MM.1S (cell line): Measurements from ENCODE around the gene COQ8A.

Experiments used
- DNase-seq: peaks from one replicate; pipeline ENCODE4 v3.0.0-alpha.2; 2015
- H2AFZ ChIP-seq: fragments of 300-600 bp; sonication (generic); 2 replicates; pipeline ENCODE4 v1.6.0; 2016; ENCODE audit warnings: antibody characterized with exemption, low read length
- H3F3A ChIP-seq: fragments of 300-600 bp; sonication (generic); 2 replicates; pipeline ENCODE4 v1.6.1; 2016; ENCODE audit warnings: mild to moderate bottlenecking, antibody characterized with exemption, low read length, moderate library complexity, mixed read lengths; ENCODE audit not compliant: insufficient read depth
- H3K27ac ChIP-seq: fragments of 300-600 bp; sonication (generic); 2 replicates; pipeline ENCODE4 v1.5.1; 2016; ENCODE audit warnings: mild to moderate bottlenecking, low read length
- H3K27me3 ChIP-seq: fragments of 300-600 bp; sonication (generic); replicated peaks from 2 replicates; pipeline ENCODE4 v1.6.0; 2016; ENCODE audit warnings: low read length; ENCODE audit not compliant: insufficient read depth
- H3K36me3 ChIP-seq: fragments of 300-600 bp; sonication (generic); replicated peaks from 2 replicates; pipeline ENCODE4 v1.6.1; 2016; ENCODE audit warnings: mild to moderate bottlenecking, low read length, mixed read lengths; ENCODE audit not compliant: insufficient read depth
- H3K4me1 ChIP-seq: fragments of 300-600 bp; sonication (generic); 2 replicates; pipeline ENCODE4 v1.6.1; 2016; ENCODE audit warnings: low read length, mixed read lengths
- H3K4me2 ChIP-seq: fragments of 300-600 bp; sonication (generic); 2 replicates; pipeline ENCODE4 v1.6.0; 2016; ENCODE audit warnings: low read depth, low read length
- H3K4me3 ChIP-seq: fragments of 300-600 bp; sonication (generic); 2 replicates; pipeline ENCODE4 v1.5.1; 2016; ENCODE audit warnings: low read length, mixed read lengths
- H3K79me2 ChIP-seq: fragments of 300-600 bp; sonication (generic); 2 replicates; pipeline ENCODE4 v1.6.1; 2016; ENCODE audit warnings: mixed run types, low read length, mixed read lengths
- H3K9ac ChIP-seq: fragments of 300-600 bp; sonication (generic); 2 replicates; pipeline ENCODE4 v1.6.1; 2016; ENCODE audit warnings: low read length, mixed read lengths
- H3K9me2 ChIP-seq: fragments of 300-600 bp; sonication (generic); replicated peaks from 2 replicates; pipeline ENCODE4 v1.6.1; 2016; ENCODE audit warnings: mild to moderate bottlenecking, low read length, mixed read lengths; ENCODE audit not compliant: insufficient read depth
- H3K9me3 ChIP-seq: fragments of 300-600 bp; sonication (generic); replicated peaks from 2 replicates; pipeline ENCODE4 v1.6.1; 2016; ENCODE audit warnings: mild to moderate bottlenecking, low read length, mixed read lengths; ENCODE audit not compliant: insufficient read depth
- H4K20me1 ChIP-seq: fragments of 300-600 bp; sonication (generic); 2 replicates; pipeline ENCODE4 v1.6.1; 2016; ENCODE audit warnings: mild to moderate bottlenecking, low read length, moderate library complexity, mixed read lengths; ENCODE audit not compliant: insufficient read depth
- CTCF ChIP-seq: fragments of 300-600 bp; sonication (generic); IDR thresholded peaks from 2 replicates; pipeline ENCODE4 v1.5.1; 2016; ENCODE audit warnings: antibody characterized with exemption, low read length, mixed read lengths
- EZH2 ChIP-seq: fragments of 300-600 bp; sonication (generic); optimal IDR thresholded peaks from 2 replicates; pipeline ENCODE3; 2017; ENCODE audit warnings: low read depth, mild to moderate bottlenecking, antibody characterized with exemption, low read length, mixed read lengths
- EZH2phosphoT487 ChIP-seq: fragments of 300-600 bp; sonication (generic); IDR thresholded peaks from 2 replicates; pipeline ENCODE4 v1.6.1; 2018; ENCODE audit warnings: antibody characterized with exemption, low read length

The COQ8A gene

GRCh38 chr1:227033880-227034279, 93.8 kb downstream of the COQ8A start:
- H3K36me3 ChIP-seq: no peaks in the 10 kb centered on the region
- TF ChIP-seq EZH2phosphoT487: no peak
- TF ChIP-seq CTCF: no peak
- no peak for TF ChIP-seq EZH2

DNA sequence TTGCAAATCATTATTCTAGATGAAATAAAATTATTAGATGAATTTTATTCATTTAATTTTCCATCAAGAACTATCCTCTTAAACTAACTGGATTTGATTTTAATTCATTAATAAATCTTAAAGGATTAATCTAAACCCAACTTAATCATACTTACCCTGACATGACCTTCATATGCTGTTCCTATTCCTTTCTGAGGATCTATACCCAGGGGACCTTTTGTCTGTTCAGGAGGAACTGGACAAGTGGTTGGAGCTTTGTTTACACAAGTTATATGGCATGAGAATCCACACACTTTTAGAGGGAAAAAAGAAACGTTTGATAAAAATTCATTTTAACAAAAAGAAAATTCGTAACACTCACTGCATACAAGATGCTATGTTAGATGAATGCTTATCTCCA, 95.2 kb downstream of the COQ8A start:
- no peaks in the 10 kb centered on the region for H3K9me3 ChIP-seq
- no peaks in the 10 kb centered on the region for H3F3A ChIP-seq
- no peak overlapping the region for H3K27ac ChIP-seq
- TF ChIP-seq EZH2 (no peak), CTCF (no peak), EZH2phosphoT487 (no peak)
- H3K4me3 ChIP-seq: no peak overlapping the region
- no peaks in the 10 kb centered on the region for H3K79me2 ChIP-seq
- H2AFZ ChIP-seq: no peak overlapping the region
- H3K9ac ChIP-seq: no peak overlapping the region
- no peaks in the 10 kb centered on the region for H3K27me3 ChIP-seq
- DNase-seq: no peak
- H3K36me3 ChIP-seq: no peaks in the 10 kb centered on the region
- H3K9me2 ChIP-seq: no peaks in the 10 kb centered on the region
- H4K20me1 ChIP-seq: no peaks in the 10 kb centered on the region
- H3K4me2 ChIP-seq: no peak overlapping the region
- no peaks in the 10 kb centered on the region for H3K4me1 ChIP-seq

More at GRCh38 chr1:227033880-227034279, 93.8 kb downstream of the COQ8A start:
- Histone ChIP-seq H3K4me2 (no peak overlapping the region), H3K27me3 (no peaks in the 10 kb centered on the region), H3K4me3 (no peak overlapping the region), H3K9me3 (no peaks in the 10 kb centered on the region), H3F3A (no peaks in the 10 kb centered on the region), H4K20me1 (no peaks in the 10 kb centered on the region), H3K4me1 (no peaks in the 10 kb centered on the region), H2AFZ (no peak overlapping the region), H3K9me2 (no peaks in the 10 kb centered on the region), H3K9ac (no peak overlapping the region), H3K27ac (no peak overlapping the region), H3K79me2 (no peaks in the 10 kb centered on the region)
- DNase-seq: no peak

DNA sequence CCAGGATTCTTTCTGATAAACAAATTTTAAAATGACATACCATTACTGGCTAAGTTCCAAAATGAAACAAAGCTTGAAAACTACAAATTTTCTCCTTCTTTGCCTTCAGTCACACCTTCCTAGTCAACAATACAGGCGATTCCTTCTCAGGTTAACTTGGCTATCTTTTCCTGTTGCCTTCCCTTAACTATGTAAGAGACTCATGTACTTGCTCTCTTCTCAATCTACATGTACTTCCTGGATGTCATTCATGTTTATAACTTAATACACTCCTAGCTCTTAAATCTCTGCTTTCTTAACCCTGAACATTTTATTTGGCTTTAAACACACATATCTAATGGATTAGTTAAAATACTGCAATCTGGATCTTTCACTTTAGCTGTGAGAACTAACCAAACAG, 97.0 kb downstream of the COQ8A start:
- Histone ChIP-seq H3K4me1 (no peaks in the 10 kb centered on the region), H3F3A (no peaks in the 10 kb centered on the region), H3K9me2 (no peaks in the 10 kb centered on the region), H3K79me2 (no peaks in the 10 kb centered on the region), H3K27me3 (no peaks in the 10 kb centered on the region), H3K27ac (no peak overlapping the region), H3K9ac (no peak overlapping the region), H3K9me3 (no peaks in the 10 kb centered on the region), H3K36me3 (no peaks in the 10 kb centered on the region), H4K20me1 (no peaks in the 10 kb centered on the region), H3K4me2 (no peak overlapping the region), H2AFZ (no peak overlapping the region), H3K4me3 (no peak overlapping the region)
- TF ChIP-seq EZH2: no peak
- TF ChIP-seq EZH2phosphoT487: no peak
- no peak for TF ChIP-seq CTCF
- DNase-seq: no peak
